Hindlimb muscle (tissue), 1 donor: ENCODE data around the gene PPP2R2D. TPM values are rescaled to one million over a fixed set of nuclear protein-coding genes. Genes with fewer than 3 reads are reported as not detected.
A peak's percentile ranks its signal among the peaks of the same experiment; 100 is the strongest.
"Not testable (repeated sequence)": the region's sequence is repeated elsewhere in the genome, so short reads cannot be mapped to it uniquely, and the experiment has no call there.

ENCODE experiments used
- DNase-seq: peaks from one replicate; pipeline ENCODE4 v3.0.0-alpha.2; 2013
- polyA plus RNA-seq: library from polyadenylated mRNA; unstranded; fragments of 120-200 nt; gene quantifications from one replicate; pipeline ENCODE4 v1.2.1, GENCODE V29; 2013; ENCODE audit not compliant: insufficient read length

Gene PPP2R2D
- polyA plus RNA-seq, 1 donor: 30.6 TPM

GRCh38 chr10:131868436-131868835 is 32.4 kb upstream of the PPP2R2D start:
- no peak for DNase-seq

- DNase-seq: no peak
Observed at GRCh38 chr10:131869344-131869743, 31.5 kb upstream of the PPP2R2D start.

- DNase-seq: no peak
Observed at GRCh38 chr10:131870411-131870810, 30.4 kb upstream of the PPP2R2D start.

- no peak for DNase-seq
Observed at GRCh38 chr10:131870831-131871672, 29.8 kb upstream of the PPP2R2D start.

GRCh38 chr10:131871673-131872005 is 29.2 kb upstream of the PPP2R2D start:
- DNase-seq: no peak

GRCh38 chr10:131872011-131872826 is 28.6 kb upstream of the PPP2R2D start:
- DNase-seq: no peak

- no peak for DNase-seq
Observed at GRCh38 chr10:131872827-131873375, 27.9 kb upstream of the PPP2R2D start.

- DNase-seq: peak; percentile 80
Observed at GRCh38 chr10:131874991-131875451, 25.8 kb upstream of the PPP2R2D start.

GRCh38 chr10:131875501-131875900 is 25.3 kb upstream of the PPP2R2D start:
- no peak for DNase-seq

- no peak for DNase-seq
Observed at GRCh38 chr10:131876017-131876416, 24.8 kb upstream of the PPP2R2D start.

- no peak for DNase-seq
Observed at GRCh38 chr10:131876508-131876907, 24.3 kb upstream of the PPP2R2D start.

- no peak for DNase-seq
Observed at GRCh38 chr10:131880016-131880590, 20.7 kb upstream of the PPP2R2D start.

GRCh38 chr10:131881104-131881880 is 19.5 kb upstream of the PPP2R2D start:
- no peak for DNase-seq

- DNase-seq: no peak
Observed at GRCh38 chr10:131882151-131882550, 18.7 kb upstream of the PPP2R2D start.

GRCh38 chr10:131882590-131883451 is 18.0 kb upstream of the PPP2R2D start:
- DNase-seq: no peak

GRCh38 chr10:131883621-131884393 is 17.0 kb upstream of the PPP2R2D start:
- DNase-seq: not testable (repeated sequence)

GRCh38 chr10:131885391-131886165 is 15.2 kb upstream of the PPP2R2D start:
- peak; percentile 34 for DNase-seq

- DNase-seq: no peak
Observed at GRCh38 chr10:131886237-131886636, 14.6 kb upstream of the PPP2R2D start.

GRCh38 chr10:131888186-131888604 is 12.6 kb upstream of the PPP2R2D start:
- no peak for DNase-seq
